Measurements from ENCODE around the gene DYSF. TPM values are rescaled to one million over a fixed set of nuclear protein-coding genes. Genes with fewer than 3 reads are reported as not detected.

DYSF gene
- polyA plus RNA-seq, 1 of the 3 experiments (the other 2 are of a cell fraction) = 0.10 TPM

DNA sequence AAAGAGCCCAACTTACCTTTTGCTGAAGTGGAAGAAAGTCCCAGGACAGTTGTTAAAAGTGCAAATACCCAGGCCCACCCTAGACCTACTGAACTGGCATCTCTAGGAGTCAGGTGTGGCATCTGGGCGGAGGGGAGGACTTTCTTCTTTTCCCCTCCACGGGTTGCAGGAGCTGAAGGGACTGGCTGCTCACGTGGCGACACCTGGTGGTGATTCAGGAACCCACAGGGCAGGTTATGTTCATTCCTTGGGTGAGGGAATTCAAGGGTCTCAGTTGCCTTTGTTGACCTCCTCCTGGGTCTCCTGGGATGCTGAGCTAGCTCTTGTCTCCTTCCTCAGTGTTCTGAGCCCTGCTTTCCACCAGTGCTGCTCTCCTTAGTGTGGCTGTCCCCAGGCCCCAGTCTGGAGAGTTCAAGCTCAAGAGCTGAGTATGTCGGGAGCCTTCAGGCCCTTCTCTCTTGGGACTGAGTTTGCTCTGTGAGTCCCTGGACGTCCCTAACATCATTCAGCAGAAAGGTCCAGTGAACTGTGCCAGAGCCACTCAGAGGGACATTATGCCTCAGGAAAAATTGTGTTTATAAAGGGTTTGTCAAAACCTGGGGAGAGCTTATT is 56.9 kb downstream of the DYSF start:
- Histone ChIP-seq H3K4me1 (ENCODE audit: control insufficient read depth in 1 of 2, insufficient read depth in 2 of 2, low read depth in 1 of 2, low read length in 1 of 2) (peaks cover 0 to 6% of the 10 kb centered on the region in 2 experiments; a peak in 1 of 4 replicates), H3K27ac (ENCODE audit: low read depth in 2 of 2, low read length in 1 of 2) (no peak overlapping the region), H3K4me3 (ENCODE audit: low read depth in 2 of 2, low read length in 1 of 2) (no peak overlapping the region; a peak in 1 of 4 replicates), H3K9me3 (no peaks in the 10 kb centered on the region), H3K4me2 (no peak overlapping the region), H4K20me1 (ENCODE audit: insufficient read depth) (no peaks in the 10 kb centered on the region), H3K27me3 (ENCODE audit: insufficient read depth) (peaks cover 5% of the 10 kb centered on the region; the same call in 1 of the 2 replicates), H3K9ac (no peak overlapping the region), H2AFZ (ENCODE audit: low read depth) (no peak overlapping the region), H3F3A (replicated peaks; ENCODE audit: insufficient read depth) (no peaks in the 10 kb centered on the region), H3K9me2 (no peaks in the 10 kb centered on the region), H3K79me2 (ENCODE audit: insufficient read depth) (no peaks in the 10 kb centered on the region), H3K36me3 (replicated peaks in 1 of 2; ENCODE audit: control insufficient read depth in 1 of 2, insufficient read depth in 2 of 2, low read length in 1 of 2) (no peaks in the 10 kb centered on the region)
- TF ChIP-seq SMC3 (IDR thresholded peaks at IDR 0.05; ENCODE audit: low read depth, low read length) = peak; percentile 96
- no peak for TF ChIP-seq JUND (IDR thresholded peaks at IDR 0.05)
- TF ChIP-seq, protein P1, sequence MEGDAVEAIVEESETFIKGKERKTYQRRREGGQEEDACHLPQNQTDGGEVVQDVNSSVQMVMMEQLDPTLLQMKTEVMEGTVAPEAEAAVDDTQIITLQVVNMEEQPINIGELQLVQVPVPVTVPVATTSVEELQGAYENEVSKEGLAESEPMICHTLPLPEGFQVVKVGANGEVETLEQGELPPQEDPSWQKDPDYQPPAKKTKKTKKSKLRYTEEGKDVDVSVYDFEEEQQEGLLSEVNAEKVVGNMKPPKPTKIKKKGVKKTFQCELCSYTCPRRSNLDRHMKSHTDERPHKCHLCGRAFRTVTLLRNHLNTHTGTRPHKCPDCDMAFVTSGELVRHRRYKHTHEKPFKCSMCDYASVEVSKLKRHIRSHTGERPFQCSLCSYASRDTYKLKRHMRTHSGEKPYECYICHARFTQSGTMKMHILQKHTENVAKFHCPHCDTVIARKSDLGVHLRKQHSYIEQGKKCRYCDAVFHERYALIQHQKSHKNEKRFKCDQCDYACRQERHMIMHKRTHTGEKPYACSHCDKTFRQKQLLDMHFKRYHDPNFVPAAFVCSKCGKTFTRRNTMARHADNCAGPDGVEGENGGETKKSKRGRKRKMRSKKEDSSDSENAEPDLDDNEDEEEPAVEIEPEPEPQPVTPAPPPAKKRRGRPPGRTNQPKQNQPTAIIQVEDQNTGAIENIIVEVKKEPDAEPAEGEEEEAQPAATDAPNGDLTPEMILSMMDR (IDR thresholded peaks at IDR 0.05) = peak; percentile 87
- TF ChIP-seq, protein P2, sequence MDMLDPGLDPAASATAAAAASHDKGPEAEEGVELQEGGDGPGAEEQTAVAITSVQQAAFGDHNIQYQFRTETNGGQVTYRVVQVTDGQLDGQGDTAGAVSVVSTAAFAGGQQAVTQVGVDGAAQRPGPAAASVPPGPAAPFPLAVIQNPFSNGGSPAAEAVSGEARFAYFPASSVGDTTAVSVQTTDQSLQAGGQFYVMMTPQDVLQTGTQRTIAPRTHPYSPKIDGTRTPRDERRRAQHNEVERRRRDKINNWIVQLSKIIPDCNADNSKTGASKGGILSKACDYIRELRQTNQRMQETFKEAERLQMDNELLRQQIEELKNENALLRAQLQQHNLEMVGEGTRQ (IDR thresholded peaks at IDR 0.05; ENCODE audit: borderline replicate concordance, low read depth, low read length) = no peak
- peak; percentile 85 for TF ChIP-seq RAD21 (IDR thresholded peaks at IDR 0.05; ENCODE audit: low read length)
- CTCF ChIA-PET = interaction anchor here (0.5 to 11.8 kb wide), 81 partner anchors 8 to 1860 kb away, joined by 3 to 221 read pairs (median 4); partner anchors contain the start of genes PAIP2B, SPR and ZNF638
- 15% methylated on average over 6 of the region's 6 CpGs for WGBS (ENCODE audit: low lambda C conversion rate)
- POLR2A ChIA-PET = interaction anchor here (0.6 kb wide), 1 partner anchor 176 kb away, joined by 3 read pairs; no protein-coding TSS in a partner anchor
- DNase-seq = peak; percentile 87

DNA sequence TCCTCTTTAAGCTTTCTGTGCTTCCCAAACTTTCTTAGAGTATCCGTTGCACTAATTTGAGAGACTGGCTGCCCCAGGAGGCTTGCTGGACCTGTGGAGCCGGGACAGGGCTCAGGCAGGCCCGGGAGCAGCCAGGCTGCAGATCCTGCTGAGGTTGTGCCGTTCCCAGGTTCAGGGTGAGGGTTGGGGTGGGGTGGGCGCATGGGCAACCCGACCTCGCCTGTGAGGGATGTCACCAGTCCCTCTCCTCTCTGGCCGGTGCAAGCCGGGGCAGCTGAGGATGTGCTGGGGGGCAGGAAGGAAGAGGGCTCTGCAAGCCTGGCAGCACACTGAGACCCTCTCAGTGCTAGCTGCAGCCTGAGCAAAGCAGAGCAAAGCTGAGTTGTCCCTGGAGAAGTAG is 57.6 kb downstream of the DYSF start:
- ChIA-PET CTCF (interaction anchor here (0.5 to 11.8 kb wide), 61 partner anchors 8 to 1645 kb away, joined by 3 to 221 read pairs (median 5); partner anchors contain the start of genes PAIP2B, SPR and ZNF638), POLR2A (no interaction called here)
- Histone ChIP-seq H3K4me2 (no peak overlapping the region), H2AFZ (ENCODE audit: low read depth) (no peak overlapping the region), H4K20me1 (ENCODE audit: insufficient read depth) (no peaks in the 10 kb centered on the region), H3F3A (replicated peaks; ENCODE audit: insufficient read depth) (no peaks in the 10 kb centered on the region), H3K4me1 (ENCODE audit: control insufficient read depth in 1 of 2, insufficient read depth in 2 of 2, low read depth in 1 of 2, low read length in 1 of 2) (no peaks in the 10 kb centered on the region; a peak in 1 of 4 replicates), H3K9ac (no peak overlapping the region), H3K9me2 (no peaks in the 10 kb centered on the region), H3K79me2 (ENCODE audit: insufficient read depth) (no peaks in the 10 kb centered on the region), H3K36me3 (replicated peaks in 1 of 2; ENCODE audit: control insufficient read depth in 1 of 2, insufficient read depth in 2 of 2, low read length in 1 of 2) (no peaks in the 10 kb centered on the region), H3K27ac (ENCODE audit: low read depth in 2 of 2, low read length in 1 of 2) (no peak overlapping the region), H3K27me3 (ENCODE audit: insufficient read depth) (peaks cover 5% of the 10 kb centered on the region; the same call in 1 of the 2 replicates), H3K4me3 (ENCODE audit: low read depth in 2 of 2, low read length in 1 of 2) (no peak overlapping the region), H3K9me3 (no peaks in the 10 kb centered on the region)
- 29% methylated on average over 4 of the region's 9 CpGs for WGBS (ENCODE audit: low lambda C conversion rate)
- TF ChIP-seq, protein P3, sequence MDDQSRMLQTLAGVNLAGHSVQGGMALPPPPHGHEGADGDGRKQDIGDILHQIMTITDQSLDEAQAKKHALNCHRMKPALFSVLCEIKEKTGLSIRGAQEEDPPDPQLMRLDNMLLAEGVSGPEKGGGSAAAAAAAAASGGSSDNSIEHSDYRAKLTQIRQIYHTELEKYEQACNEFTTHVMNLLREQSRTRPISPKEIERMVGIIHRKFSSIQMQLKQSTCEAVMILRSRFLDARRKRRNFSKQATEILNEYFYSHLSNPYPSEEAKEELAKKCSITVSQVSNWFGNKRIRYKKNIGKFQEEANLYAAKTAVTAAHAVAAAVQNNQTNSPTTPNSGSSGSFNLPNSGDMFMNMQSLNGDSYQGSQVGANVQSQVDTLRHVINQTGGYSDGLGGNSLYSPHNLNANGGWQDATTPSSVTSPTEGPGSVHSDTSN (IDR thresholded peaks at IDR 0.05) = no peak
- no peak for TF ChIP-seq TEAD4 (IDR thresholded peaks at IDR 0.05; ENCODE audit: borderline replicate concordance, insufficient read depth)
- TF ChIP-seq TCF12 (IDR thresholded peaks at IDR 0.05) = no peak
- TF ChIP-seq MXI1 (IDR thresholded peaks at IDR 0.05; ENCODE audit: low read depth, low read length) = no peak
- TF ChIP-seq RCOR1 (IDR thresholded peaks at IDR 0.05; ENCODE audit: low read length) = no peak
- no peak for TF ChIP-seq RAD21 (IDR thresholded peaks at IDR 0.05; ENCODE audit: low read length)
- no peak for TF ChIP-seq SMC3 (IDR thresholded peaks at IDR 0.05; ENCODE audit: low read depth, low read length)
- TF ChIP-seq, protein P4, sequence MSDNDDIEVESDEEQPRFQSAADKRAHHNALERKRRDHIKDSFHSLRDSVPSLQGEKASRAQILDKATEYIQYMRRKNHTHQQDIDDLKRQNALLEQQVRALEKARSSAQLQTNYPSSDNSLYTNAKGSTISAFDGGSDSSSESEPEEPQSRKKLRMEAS (IDR thresholded peaks at IDR 0.05; ENCODE audit: low read depth) = no peak
- no peak for TF ChIP-seq POLR2AphosphoS5 (IDR thresholded peaks at IDR 0.05; ENCODE audit: low read depth, low read length)
- no peak for TF ChIP-seq RXRA (IDR thresholded peaks at IDR 0.05; ENCODE audit: borderline replicate concordance, low read depth)
- TF ChIP-seq FOXM1 (IDR thresholded peaks at IDR 0.05; ENCODE audit: low read depth) = no peak
- DNase-seq = no peak
